Gastrocnemius medialis (tissue), 4 donors: ENCODE measurements around the gene ANGPTL8.

Source experiments
- POLR2A ChIP-seq, 2 donors: fragments of 450-650 bp; IDR thresholded peaks; one replicate each; pipeline ENCODE4 v1.6.1; 2017; ENCODE audit warnings: antibody characterized with exemption in 2 of 2, mild to moderate bottlenecking in 2 of 2, moderate library complexity in 2 of 2
- TF ChIP-seq, protein P1 (sequence below), 5 experiments: fragments of 450-650 bp in 3 of 5; fragments of 200-600 bp in 2 of 5; sonication (generic) in 2 of 5; IDR thresholded peaks in 4 of 5; conservative IDR thresholded peaks in 1 of 5; 1 replicate in 4 of 5; 2 replicates in 1 of 5; pipeline ENCODE4 v1.5.1; 2016 to 2019; ENCODE audit warnings: antibody characterized with exemption in 5 of 5, mild to moderate bottlenecking in 3 of 5, moderate library complexity in 3 of 5

DNA sequence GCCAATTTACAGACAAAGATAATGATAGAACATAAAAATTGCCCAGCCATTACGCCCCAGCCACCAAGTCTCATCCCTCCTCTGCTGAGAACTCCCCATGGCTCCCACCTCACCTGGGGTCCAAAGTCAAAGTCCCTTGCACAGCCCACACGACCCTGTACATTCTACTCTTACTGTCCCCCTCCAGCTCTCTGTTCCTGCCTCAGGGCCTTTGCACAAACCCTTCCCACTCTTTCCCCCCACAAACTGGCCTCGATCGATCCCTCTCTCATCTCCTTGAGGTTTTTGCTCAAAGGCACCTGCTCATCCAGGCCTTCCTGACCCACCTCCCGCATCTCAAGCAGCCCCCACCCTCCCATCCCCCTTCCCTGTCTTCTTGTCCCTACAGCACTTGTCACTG, 21.6 kb downstream of the ANGPTL8 start:
- TF ChIP-seq, protein P1, sequence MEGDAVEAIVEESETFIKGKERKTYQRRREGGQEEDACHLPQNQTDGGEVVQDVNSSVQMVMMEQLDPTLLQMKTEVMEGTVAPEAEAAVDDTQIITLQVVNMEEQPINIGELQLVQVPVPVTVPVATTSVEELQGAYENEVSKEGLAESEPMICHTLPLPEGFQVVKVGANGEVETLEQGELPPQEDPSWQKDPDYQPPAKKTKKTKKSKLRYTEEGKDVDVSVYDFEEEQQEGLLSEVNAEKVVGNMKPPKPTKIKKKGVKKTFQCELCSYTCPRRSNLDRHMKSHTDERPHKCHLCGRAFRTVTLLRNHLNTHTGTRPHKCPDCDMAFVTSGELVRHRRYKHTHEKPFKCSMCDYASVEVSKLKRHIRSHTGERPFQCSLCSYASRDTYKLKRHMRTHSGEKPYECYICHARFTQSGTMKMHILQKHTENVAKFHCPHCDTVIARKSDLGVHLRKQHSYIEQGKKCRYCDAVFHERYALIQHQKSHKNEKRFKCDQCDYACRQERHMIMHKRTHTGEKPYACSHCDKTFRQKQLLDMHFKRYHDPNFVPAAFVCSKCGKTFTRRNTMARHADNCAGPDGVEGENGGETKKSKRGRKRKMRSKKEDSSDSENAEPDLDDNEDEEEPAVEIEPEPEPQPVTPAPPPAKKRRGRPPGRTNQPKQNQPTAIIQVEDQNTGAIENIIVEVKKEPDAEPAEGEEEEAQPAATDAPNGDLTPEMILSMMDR (IDR thresholded peaks at IDR 0.05 in 4 of 5, conservative IDR thresholded peaks at IDR 0.05 in 1 of 5), result no peak
- no peak for TF ChIP-seq POLR2A (IDR thresholded peaks at IDR 0.05)
